NAMALWA (cell line): ENCODE results near the gene CAP2.

ENCODE experiments used
- DNase-seq: peaks from one replicate; pipeline ENCODE4 v3.0.0-alpha.2; 2015; ENCODE audit warnings: low spot score

The CAP2 gene

DNA sequence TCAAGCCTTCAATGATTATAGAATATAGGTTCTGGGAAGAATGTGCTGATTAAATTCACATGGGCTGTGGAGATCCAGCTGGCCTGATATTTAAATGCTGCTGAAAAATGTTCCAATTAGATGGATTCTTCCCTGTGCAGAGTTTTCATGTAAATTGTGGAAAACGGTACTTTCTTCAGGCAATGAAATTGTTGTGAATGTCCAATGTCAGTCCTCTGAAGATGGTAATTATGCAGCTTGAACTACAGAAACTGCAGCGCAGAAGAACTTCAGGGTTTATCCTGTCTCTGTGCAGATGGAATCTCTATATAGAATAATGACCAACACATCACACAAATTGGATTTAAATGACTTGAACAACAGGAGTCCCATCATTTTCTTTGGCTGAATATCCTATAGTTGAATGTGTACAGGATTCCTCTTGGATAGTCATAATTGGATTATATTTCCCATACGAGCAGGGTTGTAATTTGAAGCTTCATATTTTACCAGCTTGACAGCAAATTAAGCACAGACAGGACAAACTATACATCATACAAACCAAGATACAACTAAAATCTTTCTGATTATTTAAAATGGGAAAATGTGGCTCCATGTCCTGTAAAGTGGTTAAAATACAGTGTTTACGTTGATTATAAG is 82.3 kb downstream of the CAP2 start:
- DNase-seq: no peak

DNA sequence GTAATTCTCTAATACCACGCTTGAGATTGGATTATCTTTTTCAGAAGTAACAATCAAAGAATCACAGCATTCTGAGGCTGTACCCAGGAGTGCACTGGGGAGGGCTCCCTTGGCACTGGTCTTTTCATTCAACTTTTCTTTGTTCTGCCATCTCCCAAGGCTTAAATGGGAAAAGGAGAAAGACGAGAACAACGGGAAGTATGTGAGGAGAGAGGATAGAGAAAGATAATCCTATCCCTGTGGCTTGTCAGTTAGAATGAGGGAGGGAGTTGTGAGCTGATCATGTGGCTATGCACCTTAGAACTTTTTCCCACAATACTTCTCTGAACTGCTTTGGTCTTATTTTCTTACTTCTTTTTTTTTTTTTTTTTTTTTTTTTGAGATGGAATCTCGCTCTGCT is 83.1 kb downstream of the CAP2 start:
- DNase-seq: no peak

DNA sequence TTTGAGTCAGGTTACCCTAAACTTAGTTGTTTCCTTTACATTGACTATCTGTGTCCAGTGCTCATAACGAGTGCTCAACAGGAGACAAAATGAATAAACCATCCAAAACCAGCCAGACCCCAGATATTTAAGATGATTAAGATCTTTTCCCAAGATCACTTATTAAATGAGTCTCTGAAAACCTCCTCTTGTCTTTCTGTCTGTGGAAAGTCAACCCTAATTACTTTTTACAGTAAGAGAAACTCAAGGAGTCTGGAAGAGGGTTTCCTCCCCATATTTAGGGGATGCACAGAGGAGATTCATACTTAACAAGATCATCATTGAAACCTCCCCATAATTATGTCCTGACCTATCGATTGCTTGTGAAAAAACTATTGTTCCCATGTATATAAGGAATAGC is 84.0 kb downstream of the CAP2 start:
- no peak for DNase-seq

DNA sequence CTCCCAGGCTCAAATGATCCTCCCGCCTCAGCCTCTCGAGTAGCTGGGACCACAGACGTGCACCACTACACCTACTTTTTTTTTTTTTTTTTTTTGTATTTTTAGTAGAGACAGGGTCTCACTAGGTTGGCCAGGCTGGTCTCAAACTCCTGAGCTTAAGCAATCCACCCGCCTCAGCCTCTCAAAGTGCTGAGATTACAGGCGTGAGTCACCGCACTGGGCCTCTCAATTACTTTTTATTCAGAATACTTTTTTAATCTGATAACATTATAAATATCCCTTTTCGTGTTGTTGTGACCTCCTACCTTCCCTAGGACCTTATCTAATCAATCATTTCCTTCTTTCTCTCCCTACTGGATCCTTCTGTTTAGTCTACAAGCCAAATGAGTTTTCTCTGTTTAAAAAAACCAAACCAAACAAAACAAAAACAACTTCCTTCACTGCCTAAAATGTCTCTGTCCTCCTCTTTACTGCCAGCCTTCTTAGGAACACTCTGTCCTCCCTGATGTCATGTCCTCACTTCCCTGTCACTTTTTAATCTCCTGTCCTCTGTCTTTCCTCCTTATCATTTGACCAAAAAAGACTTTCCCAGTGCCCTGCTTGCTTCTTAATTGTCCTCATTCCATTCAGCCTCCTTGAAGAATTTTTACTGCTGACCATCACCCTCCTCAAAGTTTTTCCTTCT is 85.0 kb downstream of the CAP2 start:
- DNase-seq: no peak

DNA sequence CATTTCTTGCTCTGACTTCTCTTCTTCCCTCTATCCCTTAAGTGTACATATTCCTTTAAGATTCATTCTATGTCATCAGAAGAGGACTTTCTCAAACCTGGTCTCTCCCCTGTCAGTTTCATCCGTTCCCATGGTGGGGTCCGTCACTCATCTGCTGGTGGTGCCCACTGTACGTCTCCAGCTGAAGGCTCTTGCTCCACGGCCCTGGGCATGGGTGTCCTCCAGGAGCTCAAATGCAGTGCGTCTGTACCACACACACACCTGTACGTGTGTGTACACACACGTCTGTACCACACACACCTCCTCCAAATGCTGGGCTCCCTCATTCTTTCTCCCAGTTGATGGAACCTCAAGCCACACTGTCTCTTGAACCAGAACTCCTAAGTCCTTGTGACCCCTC is 85.6 kb downstream of the CAP2 start:
- no peak for DNase-seq

DNA sequence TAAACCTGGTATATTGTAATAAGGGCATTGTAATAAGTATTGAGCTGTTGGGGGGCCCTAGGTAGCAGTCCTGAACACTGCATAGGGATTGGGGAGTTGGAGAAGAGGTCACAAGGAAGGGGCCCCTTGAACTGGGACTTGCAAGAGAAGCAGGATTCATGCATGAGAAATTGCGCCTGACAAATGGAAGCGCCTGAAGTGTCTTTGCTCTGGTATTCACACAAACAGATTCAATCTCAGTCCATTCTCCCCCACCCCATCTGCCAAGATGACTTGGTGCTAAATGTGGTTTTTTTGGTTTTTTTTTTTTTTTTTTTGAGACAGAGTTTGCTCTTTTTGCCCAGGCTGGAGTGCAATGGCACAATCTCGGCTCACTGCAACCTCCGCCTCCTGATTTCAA is 87.1 kb downstream of the CAP2 start:
- DNase-seq: no peak

DNA sequence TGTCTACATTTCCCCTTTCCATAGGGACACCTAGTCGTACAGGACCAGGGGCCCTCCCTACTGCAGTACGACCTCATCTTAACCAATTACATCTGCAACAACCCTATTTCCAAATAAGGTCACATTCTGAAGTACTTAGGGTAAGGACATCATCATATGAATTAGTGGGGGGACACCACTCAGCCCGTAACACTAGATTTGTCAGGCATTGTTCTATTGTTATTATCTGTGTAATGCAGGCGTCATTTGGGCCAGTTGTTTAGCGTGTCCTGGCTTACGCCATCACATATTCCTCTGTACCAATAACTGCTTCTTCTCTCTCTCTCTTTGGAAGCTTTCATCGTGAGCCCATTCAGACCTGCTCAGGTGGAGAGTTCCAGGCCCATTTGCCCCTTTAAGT is 89.3 kb downstream of the CAP2 start:
- DNase-seq: no peak

DNA sequence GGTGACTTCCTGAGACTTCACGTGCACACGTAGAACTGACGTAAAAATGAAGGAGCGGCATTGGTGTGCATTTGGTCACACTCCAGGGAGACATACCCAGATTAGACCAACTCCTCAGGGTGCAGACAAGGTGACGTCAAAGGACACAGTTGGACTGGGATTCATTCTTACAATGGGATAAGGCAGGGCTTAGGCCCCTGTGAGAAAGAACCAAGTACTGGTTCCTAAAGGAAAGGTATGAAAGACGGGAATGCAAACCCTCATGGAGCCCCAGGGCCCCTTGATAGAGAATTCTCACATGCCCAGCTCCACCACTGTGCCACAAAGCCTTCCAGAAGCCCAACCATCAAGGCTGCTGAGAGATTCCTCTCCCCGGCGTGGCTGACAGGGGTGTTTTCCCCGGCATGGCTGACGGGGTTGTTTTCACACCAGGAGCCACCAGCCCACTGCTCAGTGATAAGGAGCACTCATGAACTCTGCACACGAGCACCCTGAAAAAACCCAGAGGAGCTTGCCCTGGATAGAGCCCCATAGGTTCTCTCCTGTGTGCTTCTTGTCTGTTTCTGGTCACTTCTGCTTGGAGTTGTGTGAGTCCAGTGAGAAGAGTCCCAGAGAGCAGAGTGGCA is 90.1 kb downstream of the CAP2 start:
- DNase-seq: no peak

DNA sequence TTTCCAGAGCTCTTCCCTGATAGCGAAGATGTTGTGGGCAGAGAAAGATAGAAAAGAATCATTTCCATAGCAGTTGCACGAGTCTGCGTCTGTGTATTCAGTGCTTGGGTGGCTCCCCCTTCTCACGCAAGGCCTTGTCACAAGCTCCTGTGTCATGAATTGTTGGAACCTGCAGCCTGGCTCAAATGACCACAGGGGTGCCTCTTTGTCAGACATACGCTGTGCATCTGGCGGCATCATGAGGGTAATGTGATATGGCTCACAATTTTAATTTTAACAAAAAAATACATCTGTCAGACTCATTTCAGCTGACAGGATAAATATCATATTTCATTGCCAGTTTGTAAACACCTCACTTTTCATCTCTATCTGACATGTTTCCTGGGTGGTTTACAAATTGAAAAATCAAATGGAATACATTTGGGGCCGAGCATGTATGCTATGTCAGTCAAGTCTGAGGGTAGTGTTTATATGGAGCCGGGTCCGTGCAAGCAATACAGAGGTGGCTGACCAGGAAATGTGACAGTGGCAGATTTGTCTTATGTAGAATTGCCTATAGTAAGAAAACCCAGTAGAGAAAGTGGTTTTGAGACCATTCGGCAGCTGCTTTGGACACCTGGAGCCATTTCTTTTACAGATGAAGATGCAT is 90.9 kb downstream of the CAP2 start:
- no peak for DNase-seq

DNA sequence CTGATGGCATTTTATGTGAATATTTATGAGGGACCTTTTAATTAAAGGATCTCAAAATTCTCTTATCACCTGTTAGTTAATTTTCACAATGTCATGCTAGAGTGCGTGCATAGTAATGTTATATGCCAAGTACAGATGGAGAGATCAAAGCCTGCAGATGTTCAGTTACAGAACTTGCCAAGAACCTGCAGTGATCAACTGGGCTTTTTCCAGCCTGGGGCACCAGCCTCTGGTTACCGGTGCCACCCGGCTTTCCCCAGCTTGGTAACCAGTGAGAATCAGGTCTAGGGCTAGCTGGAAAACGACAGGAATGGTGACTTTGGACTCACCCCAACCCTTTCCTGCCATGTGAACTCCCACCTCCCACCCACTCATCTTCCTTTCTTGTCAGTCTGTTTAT is 91.8 kb downstream of the CAP2 start:
- DNase-seq: no peak

DNA sequence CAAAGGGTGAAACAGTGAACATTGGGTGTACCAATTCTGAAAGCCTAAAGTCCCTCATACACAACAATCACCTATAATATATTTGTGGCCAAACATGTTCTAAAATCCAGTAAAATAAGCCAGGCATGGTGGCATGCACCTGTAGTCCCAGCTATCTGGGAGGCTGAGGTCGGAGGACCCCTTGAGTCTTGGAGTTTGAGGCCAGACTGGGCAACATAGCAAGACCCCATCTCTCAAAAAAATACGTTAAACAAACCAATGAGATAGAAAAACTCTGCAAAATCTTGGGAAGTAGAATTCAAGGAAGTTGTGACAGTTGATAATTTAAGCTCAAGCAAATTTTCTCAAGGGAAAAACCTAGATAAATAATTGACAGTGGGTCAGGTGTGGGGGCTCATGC is 92.6 kb downstream of the CAP2 start:
- DNase-seq: no peak

DNA sequence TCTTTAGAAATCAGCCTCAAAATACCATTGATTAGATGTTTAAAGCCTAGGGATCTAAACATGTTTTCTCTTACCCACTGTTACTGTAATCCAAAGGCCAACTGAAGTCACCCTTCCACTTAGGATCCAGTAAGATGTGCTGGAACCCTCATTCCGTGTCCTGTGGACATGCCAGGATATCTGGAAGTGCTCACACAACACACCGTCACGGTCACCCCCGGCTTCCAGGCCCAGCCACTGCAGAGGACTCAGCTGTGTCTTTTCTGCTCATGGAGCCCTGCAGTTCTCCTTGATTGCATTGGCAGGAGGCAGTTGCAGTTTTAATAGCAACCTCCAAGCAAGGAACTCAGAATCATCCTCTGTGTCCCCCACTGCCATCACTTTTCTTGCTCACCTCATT is 93.3 kb downstream of the CAP2 start:
- no peak for DNase-seq

DNA sequence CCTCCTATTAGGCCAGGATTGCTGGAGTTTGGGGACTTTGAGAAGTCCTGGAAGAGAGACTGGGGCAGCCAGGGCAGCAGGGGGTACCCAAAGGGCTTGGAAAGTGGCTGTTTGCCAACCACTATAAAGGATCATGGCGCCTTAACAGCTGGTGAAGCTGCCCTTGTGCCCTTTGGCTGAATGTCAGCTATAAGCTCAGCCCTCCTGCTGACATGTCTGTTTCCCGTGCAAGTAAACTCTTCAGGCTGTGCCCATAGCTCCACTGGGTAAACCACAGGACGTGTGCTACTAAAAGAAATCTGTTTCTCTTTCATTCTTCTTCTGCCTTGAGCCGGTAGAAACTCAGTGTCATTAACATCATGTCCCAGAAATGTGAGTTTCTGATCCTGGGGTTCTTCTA is 97.3 kb downstream of the CAP2 start:
- DNase-seq: no peak

DNA sequence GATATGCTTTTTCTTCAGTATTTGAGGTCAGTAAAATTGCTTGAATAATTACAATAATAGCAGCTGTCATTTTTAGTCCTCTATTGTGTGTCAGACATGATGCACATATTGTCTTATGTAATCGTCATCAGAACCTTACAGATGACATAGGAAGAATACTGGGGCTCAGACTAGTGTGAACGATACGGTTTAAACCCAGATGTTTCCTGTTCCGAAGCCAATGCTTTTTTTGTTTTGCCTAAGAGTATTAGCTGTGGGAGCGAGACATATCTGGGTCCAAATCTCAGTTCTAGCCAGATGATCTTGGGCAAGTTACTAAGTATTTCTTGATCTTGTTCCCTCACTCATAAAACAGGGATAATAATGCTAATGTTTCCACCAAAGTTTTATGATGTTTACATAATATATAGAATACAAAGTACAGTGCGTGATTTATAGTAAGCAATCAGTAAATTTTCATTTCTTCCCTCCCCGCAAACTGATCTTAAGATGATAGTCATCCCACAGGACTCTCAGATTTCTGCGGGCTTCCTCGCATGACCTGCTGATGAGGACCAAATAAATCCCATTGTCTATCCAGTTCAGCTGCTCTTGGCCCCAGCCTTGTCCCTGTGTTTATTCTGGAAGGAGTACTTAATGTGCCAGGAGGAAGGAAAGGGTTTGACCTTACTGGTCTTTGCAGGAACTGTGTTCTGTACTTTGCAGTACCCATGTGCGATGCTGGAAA is 98.2 kb downstream of the CAP2 start:
- no peak for DNase-seq

DNA sequence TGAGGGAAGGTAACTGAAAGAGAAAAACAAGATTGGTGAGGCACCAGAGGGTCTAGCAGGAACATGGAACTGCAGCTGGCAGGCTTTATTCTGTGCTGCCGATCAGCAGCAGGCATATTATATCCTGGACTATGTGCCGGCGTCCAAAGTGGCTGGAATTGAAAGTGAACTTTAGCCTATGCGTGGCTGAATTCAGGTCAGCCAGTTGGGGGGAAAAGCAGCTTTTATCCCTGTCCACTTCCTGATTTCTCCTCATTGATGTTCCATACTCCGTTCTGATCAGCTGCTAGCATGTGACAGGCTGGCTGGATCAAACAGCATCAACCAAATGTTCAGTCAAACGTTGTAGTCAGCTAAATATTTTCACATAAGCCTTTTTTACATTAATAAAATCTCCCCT is 99.0 kb downstream of the CAP2 start:
- DNase-seq: no peak

DNA sequence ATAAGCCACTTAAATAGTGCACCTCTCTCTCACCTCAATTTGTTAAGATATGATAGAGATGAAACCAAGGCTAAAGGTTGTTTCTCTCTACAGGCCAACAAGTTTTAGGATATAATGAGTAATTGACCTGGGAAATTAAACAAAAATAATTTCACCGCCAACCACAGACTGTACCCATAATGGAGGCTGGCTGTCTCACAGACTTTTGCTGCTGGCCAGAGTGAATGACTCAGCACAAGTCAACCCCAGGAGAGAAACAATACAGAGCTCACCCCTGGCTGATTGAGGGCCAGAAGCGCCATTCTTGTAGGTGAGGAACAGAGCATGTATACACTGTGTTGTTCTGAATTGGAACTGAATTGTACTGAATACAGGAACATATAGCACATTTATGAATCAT is 99.9 kb downstream of the CAP2 start:
- no peak for DNase-seq

DNA sequence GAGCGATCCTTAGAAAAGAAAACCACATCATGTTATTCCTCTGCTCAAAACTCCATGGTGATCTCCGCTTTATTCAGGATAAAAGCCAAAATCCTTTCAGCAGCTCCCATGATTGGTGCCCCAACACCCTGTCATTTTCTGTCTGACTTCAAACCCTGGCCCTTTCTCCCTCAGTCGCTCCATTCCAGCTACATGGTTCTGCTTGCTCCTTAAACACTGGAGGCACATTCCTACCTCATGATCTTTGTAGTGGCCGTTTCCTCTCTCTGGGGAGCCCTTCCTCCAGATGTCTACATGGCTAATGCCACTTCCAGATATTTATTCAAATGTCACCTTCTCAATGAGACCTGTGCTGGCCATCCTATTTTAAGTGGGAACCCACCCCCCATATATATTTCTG is 100.8 kb downstream of the CAP2 start:
- no peak for DNase-seq

DNA sequence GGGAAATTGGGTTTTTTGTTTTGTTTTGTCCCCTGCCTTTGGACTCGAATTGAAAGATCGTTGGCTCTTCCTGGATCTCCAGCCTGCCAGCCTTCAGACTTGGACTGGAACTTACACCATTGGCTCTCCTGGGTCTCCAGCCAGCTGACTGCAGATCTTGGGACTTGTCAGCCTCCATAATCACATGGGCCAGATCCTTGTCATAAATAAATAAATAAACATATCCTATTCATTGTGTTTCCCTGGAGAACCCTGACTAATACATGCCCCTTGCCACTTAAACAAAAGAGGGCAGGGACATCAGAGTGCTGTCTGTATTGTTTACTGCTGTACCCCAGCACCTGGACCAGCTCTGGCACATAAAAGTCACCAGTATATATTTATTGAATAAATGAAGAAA is 101.5 kb downstream of the CAP2 start:
- DNase-seq: no peak

DNA sequence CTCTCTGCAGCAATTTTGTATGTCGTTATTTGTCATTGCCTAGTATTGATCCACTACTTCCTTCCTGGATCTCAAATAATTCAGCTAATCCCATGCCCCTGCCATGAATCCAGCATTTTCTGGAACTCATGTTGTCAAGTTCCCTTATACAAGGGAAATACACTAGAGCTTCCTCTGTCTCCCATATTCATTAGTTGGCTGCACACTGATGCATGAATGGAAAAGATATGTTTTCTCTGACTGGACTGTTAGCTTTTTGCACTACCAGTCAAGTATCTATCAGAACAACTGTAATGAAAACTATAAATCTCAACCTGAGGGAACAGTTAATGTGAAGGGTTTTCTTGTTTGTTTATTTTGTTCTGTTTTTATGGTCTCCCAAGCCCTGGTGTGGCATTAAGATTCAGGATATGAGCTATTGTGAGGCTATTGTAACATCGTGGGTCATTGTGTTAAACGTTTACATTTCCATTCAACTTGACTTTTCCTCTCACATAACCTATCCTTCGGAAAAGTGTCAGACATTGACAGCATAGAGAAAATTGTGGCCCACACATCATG is 104.2 kb downstream of the CAP2 start:
- no peak for DNase-seq

DNA sequence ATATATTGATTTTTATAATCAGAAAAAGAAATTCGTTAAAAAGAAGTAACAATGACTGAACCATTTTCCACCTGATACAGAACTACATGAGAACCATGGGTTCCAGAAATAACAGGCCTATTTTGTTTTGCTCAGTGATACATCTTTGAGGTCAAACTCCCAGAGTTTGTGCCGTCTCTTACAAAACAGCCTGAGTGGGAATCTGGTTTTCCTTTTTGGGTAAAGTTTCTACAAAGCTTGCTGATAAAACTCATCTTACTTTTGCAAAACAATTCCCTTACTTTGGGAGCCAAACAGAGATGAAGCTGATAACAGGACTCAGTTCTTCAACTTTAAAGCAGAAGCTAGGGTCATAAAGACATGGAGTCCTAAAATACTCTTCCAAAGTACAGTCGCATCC is 108.0 kb downstream of the CAP2 start:
- no peak for DNase-seq

DNA sequence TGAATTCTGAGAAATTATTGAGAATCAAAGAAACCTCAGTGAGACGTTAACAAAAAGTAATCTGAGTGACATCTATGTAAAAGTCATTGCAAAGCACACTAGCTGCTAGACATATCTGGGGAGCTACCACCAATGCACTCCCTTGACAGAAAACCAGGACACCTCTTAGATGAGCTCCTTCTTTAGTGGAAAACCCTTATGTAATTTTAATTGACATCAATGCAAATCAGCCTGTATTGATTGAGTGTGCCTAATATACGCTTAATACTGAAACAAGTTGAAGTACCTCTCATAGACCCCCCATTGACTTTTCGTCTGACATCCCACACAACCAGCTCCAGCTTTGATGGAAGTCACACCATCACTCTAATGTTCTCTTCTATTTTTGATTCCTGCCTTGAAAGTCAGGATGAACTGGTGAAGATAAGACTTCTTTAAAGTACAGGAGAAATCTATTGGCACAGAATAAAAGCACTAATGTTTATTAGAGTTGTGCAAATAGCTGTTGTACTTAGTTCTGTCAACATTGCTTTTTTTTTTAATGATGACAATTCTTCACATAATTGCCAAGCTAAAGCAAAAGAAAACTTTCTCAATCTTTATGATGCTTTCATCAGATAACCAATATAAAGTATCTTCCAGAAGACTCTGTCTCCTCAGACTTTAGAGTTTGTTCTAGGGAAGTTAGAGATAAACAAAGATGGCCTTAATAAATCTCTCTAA is 108.7 kb downstream of the CAP2 start:
- DNase-seq: no peak

DNA sequence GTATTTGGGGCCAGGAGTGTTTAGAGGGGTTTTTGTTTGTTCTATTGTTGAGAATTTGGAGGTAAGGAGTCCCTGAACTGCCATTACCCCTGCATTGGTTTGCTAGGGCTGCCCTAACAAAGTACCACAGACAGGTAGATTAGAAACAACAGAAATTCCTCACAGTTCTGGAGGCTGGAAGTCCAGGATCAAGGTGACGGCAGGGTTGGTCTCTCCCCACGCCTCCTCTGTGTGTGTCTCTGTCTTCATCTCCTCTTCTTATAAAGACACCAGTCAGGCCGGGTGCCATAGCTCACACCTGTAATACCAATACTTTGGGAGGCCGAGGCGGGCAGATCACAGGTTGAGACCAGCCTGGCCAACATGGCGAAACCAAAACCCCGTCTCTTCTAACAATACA is 109.7 kb downstream of the CAP2 start:
- DNase-seq: no peak
